ENCODE measurements around the gene SPRTN.
A peak's percentile ranks its signal among the peaks of the same experiment; 100 is the strongest.

Gene SPRTN

GRCh38 chr1:231311720-231312431, 26.2 kb upstream of the SPRTN start:
- no peak overlapping the region for H3K9ac ChIP-seq (ENCODE audit: low read length)
- no peak overlapping the region for H3K4me3 ChIP-seq (ENCODE audit: low read length)
- no peaks in the 10 kb centered on the region for H4K20me1 ChIP-seq (ENCODE audit: insufficient read depth, low read length)
- no peaks in the 10 kb centered on the region for H3K36me3 ChIP-seq (replicated peaks; ENCODE audit: low read depth, low read length)
- H3K4me1 ChIP-seq (ENCODE audit: low read length): no peaks in the 10 kb centered on the region
- no peak overlapping the region for H3K27ac ChIP-seq (ENCODE audit: low read length)
- no peak overlapping the region for H2AFZ ChIP-seq (ENCODE audit: low read depth, low read length)
- no peaks in the 10 kb centered on the region for H3K27me3 ChIP-seq (ENCODE audit: low read depth, low read length)
- TF ChIP-seq EZH2phosphoT487 (IDR thresholded peaks at IDR 0.05; ENCODE audit: low read depth) (no peak), CTCF (IDR thresholded peaks at IDR 0.05; ENCODE audit: low read depth, low read length) (no peak)
- H3K9me3 ChIP-seq (ENCODE audit: insufficient read depth, low read length): no peaks in the 10 kb centered on the region
- H3K4me2 ChIP-seq (ENCODE audit: low read length): no peak overlapping the region
- H3K79me2 ChIP-seq (ENCODE audit: low read length): no peaks in the 10 kb centered on the region

GRCh38 chr1:231312432-231312788, 25.7 kb upstream of the SPRTN start:
- no peak for TF ChIP-seq EZH2phosphoT487 (IDR thresholded peaks at IDR 0.05; ENCODE audit: low read depth)
- no peak for TF ChIP-seq CTCF (IDR thresholded peaks at IDR 0.05; ENCODE audit: low read depth, low read length)

GRCh38 chr1:231313661-231314060, 24.4 kb upstream of the SPRTN start:
- Histone ChIP-seq H3K4me3 (ENCODE audit: low read length) (no peak overlapping the region), H3K9ac (ENCODE audit: low read length) (no peak overlapping the region), H3K79me2 (ENCODE audit: low read length) (no peaks in the 10 kb centered on the region), H3K4me2 (ENCODE audit: low read length) (no peak overlapping the region), H3K36me3 (replicated peaks; ENCODE audit: low read depth, low read length) (no peaks in the 10 kb centered on the region), H2AFZ (ENCODE audit: low read depth, low read length) (no peak overlapping the region), H3K27me3 (ENCODE audit: low read depth, low read length) (no peaks in the 10 kb centered on the region), H3K4me1 (ENCODE audit: low read length) (no peaks in the 10 kb centered on the region), H4K20me1 (ENCODE audit: insufficient read depth, low read length) (no peaks in the 10 kb centered on the region), H3K9me3 (ENCODE audit: insufficient read depth, low read length) (no peaks in the 10 kb centered on the region), H3K27ac (ENCODE audit: low read length) (no peak overlapping the region)
- TF ChIP-seq EZH2phosphoT487 (IDR thresholded peaks at IDR 0.05; ENCODE audit: low read depth): no peak
- no peak for TF ChIP-seq CTCF (IDR thresholded peaks at IDR 0.05; ENCODE audit: low read depth, low read length)

More at GRCh38 chr1:231312432-231312788, 25.7 kb upstream of the SPRTN start:
- H3K4me2 ChIP-seq (ENCODE audit: low read length): no peak overlapping the region
- no peaks in the 10 kb centered on the region for H3K79me2 ChIP-seq (ENCODE audit: low read length)
- no peak overlapping the region for H3K27ac ChIP-seq (ENCODE audit: low read length)
- no peaks in the 10 kb centered on the region for H3K9me3 ChIP-seq (ENCODE audit: insufficient read depth, low read length)
- H3K4me1 ChIP-seq (ENCODE audit: low read length): no peaks in the 10 kb centered on the region
- H3K9ac ChIP-seq (ENCODE audit: low read length): no peak overlapping the region
- no peak overlapping the region for H3K4me3 ChIP-seq (ENCODE audit: low read length)
- H2AFZ ChIP-seq (ENCODE audit: low read depth, low read length): no peak overlapping the region
- H3K36me3 ChIP-seq (replicated peaks; ENCODE audit: low read depth, low read length): no peaks in the 10 kb centered on the region
- no peaks in the 10 kb centered on the region for H4K20me1 ChIP-seq (ENCODE audit: insufficient read depth, low read length)
- no peaks in the 10 kb centered on the region for H3K27me3 ChIP-seq (ENCODE audit: low read depth, low read length)

GRCh38 chr1:231315887-231316286, 22.2 kb upstream of the SPRTN start:
- Histone ChIP-seq H3K4me1 (ENCODE audit: low read length) (no peaks in the 10 kb centered on the region), H3K9ac (ENCODE audit: low read length) (no peak overlapping the region), H3K4me3 (ENCODE audit: low read length) (no peak overlapping the region), H3K27me3 (ENCODE audit: low read depth, low read length) (no peaks in the 10 kb centered on the region), H4K20me1 (ENCODE audit: insufficient read depth, low read length) (no peaks in the 10 kb centered on the region), H2AFZ (ENCODE audit: low read depth, low read length) (0 out of 2 replicates have a peak overlapping the region, but pooled peaks have one; percentile 17), H3K4me2 (ENCODE audit: low read length) (no peak overlapping the region), H3K79me2 (ENCODE audit: low read length) (no peaks in the 10 kb centered on the region), H3K27ac (ENCODE audit: low read length) (no peak overlapping the region), H3K9me3 (ENCODE audit: insufficient read depth, low read length) (no peaks in the 10 kb centered on the region), H3K36me3 (replicated peaks; ENCODE audit: low read depth, low read length) (no peaks in the 10 kb centered on the region)
- TF ChIP-seq CTCF (IDR thresholded peaks at IDR 0.05; ENCODE audit: low read depth, low read length): peak; percentile 92
- TF ChIP-seq EZH2phosphoT487 (IDR thresholded peaks at IDR 0.05; ENCODE audit: low read depth): no peak

All from OCI-LY3 (cell line).